Lower lobe of right lung (tissue), 2 donors: ENCODE results near the gene SKP2. TPM values are rescaled to one million over a fixed set of nuclear protein-coding genes. Genes with fewer than 3 reads are reported as not detected.

ENCODE experiments used
- ATAC-seq, 2 donors: fragments of 200-7000 bp; cut with Tn5 transposase; one replicate each; pipeline ENCODE4 v1.9.1; 2020 to 2022; ENCODE audit warnings: mild to moderate bottlenecking in 2 of 2, moderate library complexity in 2 of 2
- DNase-seq: peaks from one replicate; pipeline ENCODE4 v3.0.0-alpha.2; 2020
- H3K27ac ChIP-seq: fragments of 200-600 bp; one replicate; pipeline ENCODE4 v1.8.0; 2022
- H3K27me3 ChIP-seq: fragments of 200-600 bp; one replicate; pipeline ENCODE4 v1.8.0; 2022; ENCODE audit warnings: low read depth
- H3K36me3 ChIP-seq: fragments of 200-600 bp; one replicate; pipeline ENCODE4 v1.8.0; 2022; ENCODE audit warnings: mild to moderate bottlenecking
- H3K4me1 ChIP-seq: fragments of 200-600 bp; one replicate; pipeline ENCODE4 v1.8.0; 2022
- H3K4me3 ChIP-seq: fragments of 200-600 bp; one replicate; pipeline ENCODE4 v1.8.0; 2022; ENCODE audit warnings: mild to moderate bottlenecking
- H3K9me3 ChIP-seq: fragments of 200-600 bp; one replicate; pipeline ENCODE4 v1.8.0; 2022
- CTCF ChIP-seq: fragments of 200-600 bp; IDR thresholded peaks from one replicate; pipeline ENCODE4 v1.8.0; 2022; ENCODE audit warnings: antibody characterized with exemption, mild to moderate bottlenecking
- intact Hi-C: fragments of 100-400 bp; cut with DNase I; formaldehyde crosslinking; loops from one replicate; pipeline ENCODE4 v1.11.0; 2022
- total RNA-seq: library from RNA; stranded (reverse); fragmentation: NEBNext Ultra II Directional; extraction: Animal tissue kit (Norgen Biotek cat#: 25700); gene quantifications from one replicate; pipeline ENCODE4 v1.2.1, GENCODE V29; 2021
- donor health status: DM: no; HTN: yes; CAD: no; lungs with severe emphysema.

The SKP2 gene
- total RNA-seq, 1 donor from 2014 or later: 15.6 TPM

- peaks cover 8% of the 10 kb centered on the region for H3K4me1 ChIP-seq
- peaks cover 71% of the 10 kb centered on the region for H3K36me3 ChIP-seq
- no peak for ATAC-seq
- no peak for DNase-seq
- no peaks in the 10 kb centered on the region for H3K27me3 ChIP-seq
- H3K27ac ChIP-seq: no peak overlapping the region
- TF ChIP-seq CTCF: no peak
- H3K9me3 ChIP-seq: no peaks in the 10 kb centered on the region
- no peak overlapping the region for H3K4me3 ChIP-seq
- intact Hi-C loops: no loop called here
Observed at GRCh38 chr5:36160617-36161016, 8.7 kb downstream of the SKP2 start.

DNA sequence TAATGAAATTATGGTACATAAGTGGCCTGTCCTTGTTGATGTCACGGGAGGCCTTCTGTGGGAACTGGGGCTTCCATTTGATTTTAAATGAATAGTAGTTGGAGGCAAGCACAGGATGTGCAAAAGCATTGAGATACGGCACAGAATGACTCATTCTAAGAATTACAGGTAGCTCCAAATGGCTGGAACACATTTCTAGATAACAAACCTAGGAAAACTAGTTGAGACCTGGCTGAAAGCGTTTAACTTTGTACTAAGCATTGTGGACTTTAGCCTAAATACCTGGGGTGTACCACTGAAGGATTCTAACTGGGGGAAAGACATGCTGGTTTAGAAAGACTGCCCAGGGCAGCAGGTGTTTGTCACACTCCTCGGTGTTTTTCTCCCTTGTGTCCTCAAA is 9.4 kb downstream of the SKP2 start:
- intact Hi-C loops: no loop called here
- H3K4me1 ChIP-seq: peaks cover 6% of the 10 kb centered on the region
- H3K27ac ChIP-seq: no peak overlapping the region

DNA sequence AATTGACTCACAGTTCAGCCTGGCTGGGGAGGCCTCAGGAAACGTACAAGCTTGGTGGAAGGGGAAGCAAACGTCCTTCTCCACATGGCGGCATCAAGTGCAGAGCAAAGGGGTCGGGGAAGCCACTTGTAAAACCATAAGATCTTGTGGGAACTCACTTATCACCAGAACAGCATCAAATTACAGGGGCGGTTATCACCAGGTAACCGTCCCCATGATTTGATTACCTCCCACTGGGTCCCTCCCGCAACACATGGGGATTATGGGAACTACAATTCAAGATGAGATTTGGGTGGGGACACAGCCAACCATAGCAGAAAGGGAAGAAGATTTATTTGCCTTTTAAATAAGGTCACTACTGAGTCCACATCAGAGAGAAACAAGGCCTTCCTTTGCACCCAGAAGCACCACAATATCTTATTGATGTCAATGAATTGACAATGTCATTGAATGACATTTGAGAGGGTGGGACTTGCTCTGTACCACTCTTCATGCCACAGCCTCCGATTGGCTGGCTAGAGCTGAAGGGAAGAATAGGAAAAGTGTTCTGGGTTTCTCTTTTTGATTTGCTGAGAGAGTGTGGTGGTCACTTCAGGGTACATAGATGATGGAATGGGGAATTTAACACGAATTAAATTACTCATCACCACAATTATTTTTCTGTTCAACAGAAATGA is 11.0 kb downstream of the SKP2 start:
- Histone ChIP-seq H3K9me3 (no peaks in the 10 kb centered on the region), H3K36me3 (peaks cover 81% of the 10 kb centered on the region), H3K27ac (no peak overlapping the region), H3K4me1 (no peaks in the 10 kb centered on the region), H3K27me3 (no peaks in the 10 kb centered on the region), H3K4me3 (no peak overlapping the region)
- DNase-seq: no peak
- no peak for ATAC-seq
- no peak for TF ChIP-seq CTCF
- intact Hi-C loops: no loop called here

More for the DNA sequence above, 9.4 kb downstream of the SKP2 start:
- Histone ChIP-seq H3K9me3 (no peaks in the 10 kb centered on the region), H3K36me3 (peaks cover 72% of the 10 kb centered on the region), H3K4me3 (no peak overlapping the region), H3K27me3 (no peaks in the 10 kb centered on the region)
- no peak for TF ChIP-seq CTCF
- no peak for ATAC-seq
- no peak for DNase-seq

DNA sequence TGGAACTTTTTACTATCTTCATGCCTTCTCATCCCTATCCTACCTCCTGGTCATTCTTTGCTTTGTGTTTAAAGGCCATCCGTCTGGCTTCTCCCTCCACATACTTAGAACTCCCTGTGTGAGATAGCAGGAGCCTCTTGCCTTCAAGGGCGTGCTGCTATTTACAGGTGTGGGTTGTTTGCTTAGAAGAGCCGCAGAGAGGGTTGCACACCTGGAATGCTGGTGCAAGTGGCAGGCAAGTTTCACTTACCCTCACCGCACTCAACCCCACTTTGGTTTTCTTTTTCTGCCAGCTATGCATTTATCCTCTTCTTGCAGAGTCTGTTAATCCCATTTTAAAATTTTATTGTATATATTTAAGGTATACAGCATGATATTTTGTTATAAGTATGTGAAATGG is 12.6 kb downstream of the SKP2 start:
- ATAC-seq (no peak), DNase-seq (no peak)
- intact Hi-C loops: no loop called here
- Histone ChIP-seq H3K4me3 (no peak overlapping the region), H3K27me3 (no peaks in the 10 kb centered on the region), H3K36me3 (peaks cover 84% of the 10 kb centered on the region), H3K4me1 (no peaks in the 10 kb centered on the region), H3K27ac (no peak overlapping the region), H3K9me3 (no peaks in the 10 kb centered on the region)
- TF ChIP-seq CTCF: no peak

- intact Hi-C loops: no loop called here
- no peak for DNase-seq
- Histone ChIP-seq H3K27ac (no peak overlapping the region), H3K27me3 (no peaks in the 10 kb centered on the region), H3K4me3 (no peak overlapping the region), H3K9me3 (no peaks in the 10 kb centered on the region), H3K4me1 (no peaks in the 10 kb centered on the region), H3K36me3 (peaks cover 99% of the 10 kb centered on the region)
- no peak for ATAC-seq
- no peak for TF ChIP-seq CTCF
Observed at GRCh38 chr5:36168737-36169136, 16.8 kb downstream of the SKP2 start.
